HG02885 (cell line): ENCODE results near the gene PHTF2.
"Not testable (repeated sequence)": the region's sequence is repeated elsewhere in the genome, so short reads cannot be mapped to it uniquely, and the experiment has no call there.

Source experiments
- ATAC-seq: cut with Tn5 transposase; IDR thresholded peaks from one replicate; pipeline ENCODE4 v1.9.1; 2021; ENCODE audit warnings: mild to moderate bottlenecking; ENCODE audit not compliant: unreplicated experiment, poor library complexity

The PHTF2 gene

GRCh38 chr7:77798394-77799077 is at the start of gene PHTF2, which contains the start of gene TMEM60:
TSS of gene PHTF2 (plus strand) at chr7:77798773.
TSS of gene TMEM60 (minus strand) at chr7:77798434. CDS start at chr7:77794373, 4,061 bp downstream.
- ATAC-seq: peak; percentile 88

GRCh38 chr7:77752016-77752415 is 46.6 kb upstream of the PHTF2 start:
- no peak for ATAC-seq

- no peak for ATAC-seq
Measured at GRCh38 chr7:77753173-77753572, 45.4 kb upstream of the PHTF2 start.

- peak; percentile 95 for ATAC-seq
Measured at GRCh38 chr7:77757589-77757988, 41.0 kb upstream of the PHTF2 start.

GRCh38 chr7:77759294-77759889 is 39.2 kb upstream of the PHTF2 start:
- ATAC-seq: no peak

- no peak for ATAC-seq
Measured at GRCh38 chr7:77760809-77761453, 37.6 kb upstream of the PHTF2 start.

- no peak for ATAC-seq
Measured at GRCh38 chr7:77765481-77765880, 33.1 kb upstream of the PHTF2 start.

- ATAC-seq: no peak
Measured at GRCh38 chr7:77765906-77766800, 32.4 kb upstream of the PHTF2 start.

- ATAC-seq: no peak
Measured at GRCh38 chr7:77766801-77767605, 31.6 kb upstream of the PHTF2 start.

- ATAC-seq: no peak
Measured at GRCh38 chr7:77770316-77770715, 28.3 kb upstream of the PHTF2 start.

GRCh38 chr7:77771901-77772300 is 26.7 kb upstream of the PHTF2 start:
- ATAC-seq: no peak

GRCh38 chr7:77778535-77778934 is 20.0 kb upstream of the PHTF2 start:
- ATAC-seq: no peak

- no peak for ATAC-seq
Measured at GRCh38 chr7:77782383-77782782, 16.2 kb upstream of the PHTF2 start.

GRCh38 chr7:77783111-77783510 is 15.5 kb upstream of the PHTF2 start:
- ATAC-seq: no peak

- ATAC-seq: no peak
Measured at GRCh38 chr7:77783545-77783944, 15.0 kb upstream of the PHTF2 start.

- not testable (repeated sequence) for ATAC-seq
Measured at GRCh38 chr7:77784426-77784825, 14.1 kb upstream of the PHTF2 start.

- no peak for ATAC-seq
Measured at GRCh38 chr7:77786018-77786417, 12.6 kb upstream of the PHTF2 start.

GRCh38 chr7:77786741-77787140 is 11.8 kb upstream of the PHTF2 start:
- ATAC-seq: no peak

GRCh38 chr7:77788327-77788902 is 10.2 kb upstream of the PHTF2 start:
- peak; percentile 50 for ATAC-seq
